Skeletal muscle satellite cell (primary cell): ENCODE measurements around the gene CD58.

Experiments
- H3K27me3 ChIP-seq: 2 replicates; pipeline ENCODE4 v1.7.0; 2013; ENCODE audit warnings: low read length; ENCODE audit not compliant: control insufficient read depth, insufficient read depth
- H3K36me3 ChIP-seq: 2 replicates; pipeline ENCODE4 v1.7.0; 2013; ENCODE audit warnings: mild to moderate bottlenecking, control low read depth, low read length; ENCODE audit not compliant: insufficient read depth
- H3K4me1 ChIP-seq: 2 replicates; pipeline ENCODE4 v1.7.0; 2013; ENCODE audit warnings: low read length; ENCODE audit not compliant: control insufficient read depth, insufficient read depth
- H3K4me2 ChIP-seq: 2 replicates; pipeline ENCODE4 v1.7.0; 2013; ENCODE audit warnings: mild to moderate bottlenecking, low read length
- H3K4me3 ChIP-seq: 2 replicates; pipeline ENCODE4 v1.7.0; 2013; ENCODE audit warnings: low read length
- H3K9ac ChIP-seq: 2 replicates; pipeline ENCODE4 v1.7.0; 2013; ENCODE audit warnings: mild to moderate bottlenecking, low read depth, low read length, moderate library complexity
- H3K9me3 ChIP-seq: replicated peaks from 2 replicates; pipeline ENCODE4 v1.7.0; 2013; ENCODE audit warnings: mild to moderate bottlenecking, control low read depth, low read length

The CD58 gene

GRCh38 chr1:116513956-116514355 is 56.9 kb downstream of the CD58 start:
- Histone ChIP-seq H3K4me2 (no peak overlapping the region), H3K4me3 (no peak overlapping the region), H3K9me3 (no peaks in the 10 kb centered on the region), H3K27me3 (no peaks in the 10 kb centered on the region), H3K9ac (no peak overlapping the region), H3K4me1 (peaks cover 12% of the 10 kb centered on the region), H3K36me3 (peaks cover 3% of the 10 kb centered on the region)

GRCh38 chr1:116511459-116512019 is 59.3 kb downstream of the CD58 start:
- no peak overlapping the region for H3K4me3 ChIP-seq
- peaks cover 24% of the 10 kb centered on the region for H3K4me1 ChIP-seq
- H3K4me2 ChIP-seq, result no peak overlapping the region
- no peak overlapping the region for H3K9ac ChIP-seq
- no peaks in the 10 kb centered on the region for H3K9me3 ChIP-seq
- no peaks in the 10 kb centered on the region for H3K27me3 ChIP-seq
- H3K36me3 ChIP-seq, result no peaks in the 10 kb centered on the region

- H3K4me2 ChIP-seq, result no peak overlapping the region
- H3K9ac ChIP-seq, result no peak overlapping the region
- H3K36me3 ChIP-seq, result no peaks in the 10 kb centered on the region
- H3K9me3 ChIP-seq, result no peaks in the 10 kb centered on the region
- no peaks in the 10 kb centered on the region for H3K27me3 ChIP-seq
- peaks cover 27% of the 10 kb centered on the region for H3K4me1 ChIP-seq
- no peak overlapping the region for H3K4me3 ChIP-seq
These were observed 60.5 kb downstream of the CD58 start for GRCh38 chr1:116510361-116510760.

- no peaks in the 10 kb centered on the region for H3K36me3 ChIP-seq
- peak overlapping the region; percentile 54 for H3K4me2 ChIP-seq
- no peaks in the 10 kb centered on the region for H3K9me3 ChIP-seq
- peaks cover 35% of the 10 kb centered on the region for H3K4me1 ChIP-seq
- H3K27me3 ChIP-seq, result no peaks in the 10 kb centered on the region
- H3K4me3 ChIP-seq, result peak overlapping the region; percentile 17
- H3K9ac ChIP-seq, result peak overlapping the region; percentile 46
These were observed 61.5 kb downstream of the CD58 start for GRCh38 chr1:116508984-116509980.

- Histone ChIP-seq H3K4me3 (peak overlapping the region; percentile 4), H3K9me3 (no peaks in the 10 kb centered on the region), H3K4me2 (peak overlapping the region; percentile 44), H3K4me1 (peaks cover 41% of the 10 kb centered on the region), H3K9ac (no peak overlapping the region), H3K27me3 (no peaks in the 10 kb centered on the region), H3K36me3 (no peaks in the 10 kb centered on the region)
These were observed 62.5 kb downstream of the CD58 start for GRCh38 chr1:116508085-116508983.

- Histone ChIP-seq H3K27me3 (no peaks in the 10 kb centered on the region), H3K36me3 (no peaks in the 10 kb centered on the region), H3K9me3 (no peaks in the 10 kb centered on the region), H3K4me1 (peaks cover 41% of the 10 kb centered on the region), H3K4me2 (no peak overlapping the region), H3K9ac (no peak overlapping the region), H3K4me3 (no peak overlapping the region)
These were observed 63.2 kb downstream of the CD58 start for GRCh38 chr1:116507631-116508030.

- no peaks in the 10 kb centered on the region for H3K27me3 ChIP-seq
- H3K4me3 ChIP-seq, result no peak overlapping the region
- H3K4me2 ChIP-seq, result no peak overlapping the region
- no peaks in the 10 kb centered on the region for H3K9me3 ChIP-seq
- H3K9ac ChIP-seq, result no peak overlapping the region
- peaks cover 41% of the 10 kb centered on the region for H3K4me1 ChIP-seq
- H3K36me3 ChIP-seq, result no peaks in the 10 kb centered on the region
These were observed 64.5 kb downstream of the CD58 start for GRCh38 chr1:116506132-116507004.

- Histone ChIP-seq H3K4me2 (no peak overlapping the region), H3K9ac (peak overlapping the region; percentile 24), H3K9me3 (no peaks in the 10 kb centered on the region), H3K27me3 (no peaks in the 10 kb centered on the region), H3K4me3 (no peak overlapping the region), H3K4me1 (peaks cover 35% of the 10 kb centered on the region), H3K36me3 (no peaks in the 10 kb centered on the region)
These were observed 66.3 kb downstream of the CD58 start for GRCh38 chr1:116504308-116505156.

- Histone ChIP-seq H3K36me3 (no peaks in the 10 kb centered on the region), H3K4me1 (peaks cover 28% of the 10 kb centered on the region), H3K9me3 (no peaks in the 10 kb centered on the region), H3K27me3 (no peaks in the 10 kb centered on the region), H3K9ac (no peak overlapping the region), H3K4me3 (no peak overlapping the region), H3K4me2 (no peak overlapping the region)
These were observed 67.1 kb downstream of the CD58 start for GRCh38 chr1:116503546-116504307.
